Measurements from ENCODE around the gene GALR3.

DNA sequence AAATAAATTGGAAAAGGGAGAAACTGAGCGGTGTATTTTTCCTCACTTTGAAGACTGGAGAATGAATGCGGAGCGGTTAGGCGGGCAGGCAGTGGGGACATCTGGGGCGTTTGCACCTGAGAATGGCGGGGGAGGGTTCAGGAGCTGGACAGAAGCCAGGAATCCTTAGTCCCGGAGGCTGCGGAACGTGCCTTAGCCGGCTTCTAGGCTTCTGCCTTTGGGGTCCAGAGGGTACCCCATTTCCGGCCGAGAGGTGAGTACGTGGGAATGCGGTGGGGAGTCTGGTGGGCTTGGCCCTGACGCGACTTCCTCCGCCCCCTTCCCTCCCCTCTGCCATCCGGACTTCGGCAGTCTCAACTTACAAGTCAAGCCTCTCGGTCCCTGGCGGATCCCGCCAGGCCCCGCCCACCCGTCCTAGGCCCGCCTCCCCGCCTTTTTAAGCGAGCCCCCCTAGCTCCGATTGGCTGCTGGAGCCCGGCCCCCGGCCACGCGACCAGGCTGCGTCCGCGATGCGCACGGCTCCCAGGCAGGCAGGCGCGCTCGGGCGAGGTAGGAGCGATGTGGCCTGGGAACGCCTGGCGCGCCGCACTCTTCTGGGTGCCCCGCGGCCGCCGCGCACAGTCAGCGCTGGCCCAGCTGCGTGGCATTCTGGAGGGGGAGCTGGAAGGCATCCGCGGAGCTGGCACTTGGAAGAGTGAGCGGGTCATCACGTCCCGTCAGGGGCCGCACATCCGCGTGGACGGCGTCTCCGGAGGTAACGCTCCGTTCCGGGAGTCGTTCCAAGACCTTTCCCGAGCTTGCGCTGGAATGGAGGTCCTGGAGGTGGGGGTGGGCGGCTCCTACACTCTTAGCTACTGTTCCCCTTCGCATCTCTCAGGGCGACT, 15.5 kb upstream of the GALR3 start, which contains the start of gene GCAT:
- TF ChIP-seq POLR2A (IDR thresholded peaks at IDR 0.05) (no peak), POLR2AphosphoS5 (IDR thresholded peaks at IDR 0.05) (peak; percentile 50 to 70 (median 59))
